Liver (tissue), 9 donors: Measurements from ENCODE around the gene PARP4. TPM values are rescaled to one million over a fixed set of nuclear protein-coding genes. Genes with fewer than 3 reads are reported as not detected.
"Not testable (repeated sequence)": the region's sequence is repeated elsewhere in the genome, so short reads cannot be mapped to it uniquely, and the experiment has no call there.

Experiments
- DNase-seq: peaks from one replicate; pipeline ENCODE4 v3.0.0-alpha.2; 2017; ENCODE audit warnings: low spot score
- H3K27ac ChIP-seq, 2 donors: one replicate each; pipeline ENCODE4 v1.7.0; 2013; ENCODE audit warnings: inconsistent platforms in 2 of 2, low read length in 2 of 2, control low read depth in 1 of 2, low read depth in 1 of 2, mild to moderate bottlenecking in 1 of 2
- H3K27me3 ChIP-seq, 4 donors: one replicate each; pipeline versions ENCODE4 v1.6.1 to v1.7.0; 2013; ENCODE audit warnings: low read length in 3 of 4, inconsistent platforms in 1 of 4, mild to moderate bottlenecking in 1 of 4, moderate library complexity in 1 of 4; ENCODE audit not compliant: control insufficient read depth in 4 of 4, insufficient read depth in 4 of 4
- H3K36me3 ChIP-seq, 4 donors: one replicate each; pipeline versions ENCODE4 v1.6.1 to v1.7.0; 2013; ENCODE audit warnings: low read length in 3 of 4, mild to moderate bottlenecking in 3 of 4, low read depth in 1 of 4, moderate library complexity in 1 of 4; ENCODE audit not compliant: control insufficient read depth in 4 of 4, insufficient read depth in 3 of 4
- H3K4me1 ChIP-seq, 4 donors: one replicate each; pipeline versions ENCODE4 v1.6.1 to v1.7.0; 2013; ENCODE audit warnings: low read length in 3 of 4, mild to moderate bottlenecking in 3 of 4, moderate library complexity in 1 of 4; ENCODE audit not compliant: control insufficient read depth in 4 of 4, insufficient read depth in 4 of 4
- H3K4me3 ChIP-seq, 3 donors: one replicate each; pipeline versions ENCODE4 v1.6.1 to v1.7.0; 2013; ENCODE audit warnings: low read length in 3 of 3, control low read depth in 1 of 3, low read depth in 1 of 3, mild to moderate bottlenecking in 1 of 3
- H3K9ac ChIP-seq, 2 donors: one replicate each; pipeline ENCODE4 v1.7.0; 2013; ENCODE audit warnings: low read length in 2 of 2, mild to moderate bottlenecking in 2 of 2, moderate library complexity in 2 of 2, control low read depth in 1 of 2, low read depth in 1 of 2
- H3K9me3 ChIP-seq, 4 donors: one replicate each; pipeline versions ENCODE4 v1.6.1 to v1.7.0; 2013; ENCODE audit warnings: low read length in 3 of 4; ENCODE audit not compliant: control insufficient read depth in 4 of 4
- ATF3 ChIP-seq: IDR thresholded peaks from 2 replicates; pipeline ENCODE4 v1.6.1; 2016; ENCODE audit warnings: antibody characterized with exemption
- CTCF ChIP-seq: fragments of 150-350 bp; IDR thresholded peaks from 2 replicates; pipeline ENCODE4 v1.5.1; 2017; ENCODE audit warnings: improper control_type of control experiment, low read depth, low read length; ENCODE audit not compliant: missing input control
- EGR1 ChIP-seq, 2 donors: IDR thresholded peaks; 2 replicates each; pipeline ENCODE4 v1.6.1; 2016 to 2018; ENCODE audit warnings: antibody characterized with exemption in 2 of 2, low read depth in 2 of 2
- FOXA2 ChIP-seq: IDR thresholded peaks from 2 replicates; pipeline ENCODE4 v1.6.1; 2016; ENCODE audit warnings: antibody characterized with exemption
- GABPA ChIP-seq, 2 donors: IDR thresholded peaks in 1 of 2; conservative IDR thresholded peaks in 1 of 2; 2 replicates each; pipeline ENCODE4 v1.6.1; 2016; ENCODE audit warnings: antibody characterized with exemption in 2 of 2, mild to moderate bottlenecking in 1 of 2, moderate library complexity in 1 of 2
- HNF4A ChIP-seq, 2 donors: conservative IDR thresholded peaks; 2 replicates each; pipeline ENCODE4 v1.6.1; 2016; ENCODE audit warnings: antibody characterized with exemption in 2 of 2, mild to moderate bottlenecking in 2 of 2
- HNF4G ChIP-seq: IDR thresholded peaks from 2 replicates; pipeline ENCODE4 v1.6.1; 2016; ENCODE audit warnings: antibody characterized with exemption
- MAX ChIP-seq: IDR thresholded peaks from 2 replicates; pipeline ENCODE4 v1.6.1; 2016; ENCODE audit warnings: antibody characterized with exemption
- NR2F2 ChIP-seq: IDR thresholded peaks from 2 replicates; pipeline ENCODE4 v1.6.1; 2016; ENCODE audit warnings: antibody characterized with exemption
- REST ChIP-seq: IDR thresholded peaks from 2 replicates; pipeline ENCODE4 v1.6.1; 2016; ENCODE audit warnings: antibody characterized with exemption, mild to moderate bottlenecking
- TAF1 ChIP-seq: conservative IDR thresholded peaks from 2 replicates; pipeline ENCODE4 v1.6.1; 2016; ENCODE audit warnings: antibody characterized with exemption, mild to moderate bottlenecking
- YY1 ChIP-seq: IDR thresholded peaks from 2 replicates; pipeline ENCODE4 v1.6.1; 2016; ENCODE audit warnings: antibody characterized with exemption, mild to moderate bottlenecking
- WGBS: extraction: QIAGEN DNeasy Blood & Tissue Kit; methylation state at CpG from one replicate; pipeline ENCODE4 v1.1.7; 2013; 5-methylcytosine and 5-hydroxymethylcytosine counted together
- polyA plus RNA-seq, 2 donors: library from polyadenylated mRNA; stranded (reverse) in 1 of 2; unstranded in 1 of 2; fragments of 200-250 nt in 1 of 2; fragments of >200 nt in 1 of 2; fragmentation: Nextera tagmentation in 1 of 2; extraction: Ambion mirVana in 1 of 2; gene quantifications; one replicate each; pipeline versions ENCODE4 v1.2.1 to v1.2.3, GENCODE V29; 2013 to 2015
- total RNA-seq, 2 donors: library from RNA; depleted of rRNA; stranded (reverse); fragments of >200 nt; gene quantifications; one replicate each; pipeline ENCODE4 v1.2.3, GENCODE V29; 2014
- donor health status: healthy.
- donor health status: healthy.
- donor health status: healthy.
- donor health status: healthy.
- donor health status: healthy.

Gene PARP4
- total and polyA plus RNA-seq, 4 donors, result 10.7 to 29.3 (median 17.7) TPM

GRCh38 chr13:24381541-24382265 is 130.9 kb downstream of the PARP4 start:
- no peaks in the 10 kb centered on the region for H3K9me3 ChIP-seq
- no peak overlapping the region for H3K9ac ChIP-seq
- no peak overlapping the region for H3K4me3 ChIP-seq
- H3K4me1 ChIP-seq, result no peaks in the 10 kb centered on the region
- H3K27ac ChIP-seq, result no peak overlapping the region
- no peaks in the 10 kb centered on the region for H3K36me3 ChIP-seq
- no peaks in the 10 kb centered on the region for H3K27me3 ChIP-seq
- WGBS, result 77% methylated on average over 14 of the region's 14 CpGs
- DNase-seq, result no peak
- TF ChIP-seq HNF4A (conservative IDR thresholded peaks at IDR 0.05), result no peak
- no peak for TF ChIP-seq TAF1
- TF ChIP-seq MAX, result no peak
- TF ChIP-seq NR2F2, result no peak
- no peak for TF ChIP-seq GABPA (IDR thresholded peaks at IDR 0.05 in 1 of 2, conservative IDR thresholded peaks at IDR 0.05 in 1 of 2)
- no peak for TF ChIP-seq ATF3
- no peak for TF ChIP-seq EGR1 (IDR thresholded peaks at IDR 0.05; ENCODE audit: low read depth in 2 of 2)
- no peak for TF ChIP-seq REST
- TF ChIP-seq HNF4G, result no peak
- no peak for TF ChIP-seq FOXA2
- no peak for TF ChIP-seq CTCF
- no peak for TF ChIP-seq YY1

GRCh38 chr13:24380881-24381280 is 131.7 kb downstream of the PARP4 start:
- H3K27me3 ChIP-seq, H3K4me1 ChIP-seq, H3K9ac ChIP-seq, DNase-seq, H3K36me3 ChIP-seq, H3K27ac ChIP-seq, H3K9me3 ChIP-seq, H3K4me3 ChIP-seq: not testable (repeated sequence)

GRCh38 chr13:24380227-24380626 is 132.4 kb downstream of the PARP4 start:
- not testable (repeated sequence) for H3K27ac ChIP-seq, H3K27me3 ChIP-seq, H3K9me3 ChIP-seq, H3K36me3 ChIP-seq, H3K4me1 ChIP-seq, H3K4me3 ChIP-seq, DNase-seq, H3K9ac ChIP-seq
- 70% methylated on average over 3 of the region's 3 CpGs for WGBS

GRCh38 chr13:24371273-24371672 is 141.3 kb downstream of the PARP4 start:
- H3K36me3 ChIP-seq, H3K27me3 ChIP-seq: not testable (repeated sequence)
- 79% methylated on average over 9 of the region's 9 CpGs for WGBS

More at GRCh38 chr13:24371273-24371672, 141.3 kb downstream of the PARP4 start:
- not testable (repeated sequence) for DNase-seq, H3K9ac ChIP-seq, H3K4me3 ChIP-seq, H3K4me1 ChIP-seq, H3K9me3 ChIP-seq, H3K27ac ChIP-seq
